GM18499 (cell line): ENCODE data around the gene GNL2.
"Not testable (repeated sequence)": the region's sequence is repeated elsewhere in the genome, so short reads cannot be mapped to it uniquely, and the experiment has no call there.

Experiments
- ATAC-seq: cut with Tn5 transposase; IDR thresholded peaks from one replicate; pipeline ENCODE4 v1.9.1; 2021; ENCODE audit warnings: moderate number of reproducible peaks; ENCODE audit not compliant: insufficient read depth, unreplicated experiment

The GNL2 gene

GRCh38 chr1:37519613-37520012, 76.1 kb downstream of the GNL2 start:
- ATAC-seq, result no peak

- ATAC-seq, result not testable (repeated sequence)
Observed at GRCh38 chr1:37518929-37519328, 76.8 kb downstream of the GNL2 start.

- ATAC-seq, result not testable (repeated sequence)
Observed at GRCh38 chr1:37518241-37518640, 77.5 kb downstream of the GNL2 start.

- ATAC-seq, result no peak
Observed at GRCh38 chr1:37517569-37517968, 78.2 kb downstream of the GNL2 start.
